HG03108 (cell line): ENCODE data around the gene LRRC37A3.
"Not testable (repeated sequence)": the region's sequence is repeated elsewhere in the genome, so short reads cannot be mapped to it uniquely, and the experiment has no call there.

ENCODE experiments used
- ATAC-seq: cut with Tn5 transposase; IDR thresholded peaks from one replicate; pipeline ENCODE4 v1.9.1; 2021; ENCODE audit warnings: moderate library complexity; ENCODE audit not compliant: unreplicated experiment

Gene LRRC37A3

GRCh38 chr17:64837018-64837761, 82.1 kb downstream of the LRRC37A3 start:
- peak; percentile 94 for ATAC-seq

- ATAC-seq, result peak; percentile 26
Measured at GRCh38 chr17:64836623-64837017, 82.7 kb downstream of the LRRC37A3 start.

- ATAC-seq, result not testable (repeated sequence)
Measured at GRCh38 chr17:64834060-64834459, 85.2 kb downstream of the LRRC37A3 start.

GRCh38 chr17:64830631-64831040, 88.6 kb downstream of the LRRC37A3 start:
- not testable (repeated sequence) for ATAC-seq

- not testable (repeated sequence) for ATAC-seq
Measured at GRCh38 chr17:64829824-64830630, 89.3 kb downstream of the LRRC37A3 start.

GRCh38 chr17:64829068-64829467, 90.2 kb downstream of the LRRC37A3 start:
- ATAC-seq, result not testable (repeated sequence)

GRCh38 chr17:64818904-64819303, 100.4 kb downstream of the LRRC37A3 start:
- ATAC-seq, result not testable (repeated sequence)

- not testable (repeated sequence) for ATAC-seq
Measured at GRCh38 chr17:64815833-64816198, 103.5 kb downstream of the LRRC37A3 start.

- ATAC-seq, result not testable (repeated sequence)
Measured at GRCh38 chr17:64814993-64815832, 104.1 kb downstream of the LRRC37A3 start.

- ATAC-seq, result peak; percentile 88
Measured at GRCh38 chr17:64808178-64808977, 110.9 kb downstream of the LRRC37A3 start.
